PFSK-1 (cell line): Measurements from ENCODE around the gene MIDN.

Source experiments
- SIN3A ChIP-seq: IDR thresholded peaks from 2 replicates; pipeline ENCODE4 v1.6.1; 2012; ENCODE audit warnings: mild to moderate bottlenecking, low read length, moderate library complexity, borderline replicate concordance; ENCODE audit not compliant: insufficient read depth
- TAF1 ChIP-seq: IDR thresholded peaks from 2 replicates; pipeline ENCODE4 v1.6.1; 2012; ENCODE audit warnings: low read length, control low read depth, borderline replicate concordance; ENCODE audit not compliant: insufficient read depth
- TF ChIP-seq, protein P1 (sequence below), 2 experiments: IDR thresholded peaks; 2 replicates each; pipeline versions ENCODE4 v1.6.1 to v1.8.0; 2011 to 2012; ENCODE audit warnings: low read depth in 2 of 2, low read length in 2 of 2, control low read depth in 1 of 2, inconsistent platforms in 1 of 2, mild to moderate bottlenecking in 1 of 2, moderate library complexity in 1 of 2; ENCODE audit not compliant: insufficient read depth in 1 of 2

DNA sequence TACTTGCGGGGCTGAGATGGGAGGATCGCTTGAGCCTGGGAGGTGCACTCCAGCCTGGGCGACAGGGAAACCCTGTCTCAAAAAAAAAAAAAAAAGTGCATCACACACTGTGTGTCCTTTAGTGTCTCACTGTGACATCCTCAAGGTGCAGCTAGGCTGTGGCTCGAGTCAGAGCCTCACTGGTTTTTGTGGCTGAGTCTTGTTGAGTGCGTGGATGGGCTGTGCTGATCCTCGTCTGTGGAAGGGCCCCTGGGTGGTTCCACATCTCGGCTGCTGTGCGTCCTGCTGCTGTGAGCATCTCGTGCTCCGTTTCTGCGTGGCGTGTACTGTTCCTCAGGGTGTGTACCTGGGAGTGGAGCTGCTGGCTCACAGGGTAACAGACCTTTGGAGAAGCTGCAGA is 31.6 kb upstream of the MIDN start:
- TF ChIP-seq, protein P1, sequence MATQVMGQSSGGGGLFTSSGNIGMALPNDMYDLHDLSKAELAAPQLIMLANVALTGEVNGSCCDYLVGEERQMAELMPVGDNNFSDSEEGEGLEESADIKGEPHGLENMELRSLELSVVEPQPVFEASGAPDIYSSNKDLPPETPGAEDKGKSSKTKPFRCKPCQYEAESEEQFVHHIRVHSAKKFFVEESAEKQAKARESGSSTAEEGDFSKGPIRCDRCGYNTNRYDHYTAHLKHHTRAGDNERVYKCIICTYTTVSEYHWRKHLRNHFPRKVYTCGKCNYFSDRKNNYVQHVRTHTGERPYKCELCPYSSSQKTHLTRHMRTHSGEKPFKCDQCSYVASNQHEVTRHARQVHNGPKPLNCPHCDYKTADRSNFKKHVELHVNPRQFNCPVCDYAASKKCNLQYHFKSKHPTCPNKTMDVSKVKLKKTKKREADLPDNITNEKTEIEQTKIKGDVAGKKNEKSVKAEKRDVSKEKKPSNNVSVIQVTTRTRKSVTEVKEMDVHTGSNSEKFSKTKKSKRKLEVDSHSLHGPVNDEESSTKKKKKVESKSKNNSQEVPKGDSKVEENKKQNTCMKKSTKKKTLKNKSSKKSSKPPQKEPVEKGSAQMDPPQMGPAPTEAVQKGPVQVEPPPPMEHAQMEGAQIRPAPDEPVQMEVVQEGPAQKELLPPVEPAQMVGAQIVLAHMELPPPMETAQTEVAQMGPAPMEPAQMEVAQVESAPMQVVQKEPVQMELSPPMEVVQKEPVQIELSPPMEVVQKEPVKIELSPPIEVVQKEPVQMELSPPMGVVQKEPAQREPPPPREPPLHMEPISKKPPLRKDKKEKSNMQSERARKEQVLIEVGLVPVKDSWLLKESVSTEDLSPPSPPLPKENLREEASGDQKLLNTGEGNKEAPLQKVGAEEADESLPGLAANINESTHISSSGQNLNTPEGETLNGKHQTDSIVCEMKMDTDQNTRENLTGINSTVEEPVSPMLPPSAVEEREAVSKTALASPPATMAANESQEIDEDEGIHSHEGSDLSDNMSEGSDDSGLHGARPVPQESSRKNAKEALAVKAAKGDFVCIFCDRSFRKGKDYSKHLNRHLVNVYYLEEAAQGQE (IDR thresholded peaks at IDR 0.05; ENCODE audit: insufficient read depth in 1 of 2, low read depth in 2 of 2, low read length in 2 of 2) = no peak
- no peak for TF ChIP-seq SIN3A
- TF ChIP-seq TAF1 = no peak
